MV-4-11 (cell line): ENCODE results near the gene FOXK1.

Source experiments
- DNase-seq: peaks from one replicate; lab custom pipeline; 2025; lab: John Stamatoyannopoulos, UW

FOXK1 gene

GRCh38 chr7:4819560-4820404 is 137.7 kb downstream of the FOXK1 start:
- no peak for DNase-seq

DNA sequence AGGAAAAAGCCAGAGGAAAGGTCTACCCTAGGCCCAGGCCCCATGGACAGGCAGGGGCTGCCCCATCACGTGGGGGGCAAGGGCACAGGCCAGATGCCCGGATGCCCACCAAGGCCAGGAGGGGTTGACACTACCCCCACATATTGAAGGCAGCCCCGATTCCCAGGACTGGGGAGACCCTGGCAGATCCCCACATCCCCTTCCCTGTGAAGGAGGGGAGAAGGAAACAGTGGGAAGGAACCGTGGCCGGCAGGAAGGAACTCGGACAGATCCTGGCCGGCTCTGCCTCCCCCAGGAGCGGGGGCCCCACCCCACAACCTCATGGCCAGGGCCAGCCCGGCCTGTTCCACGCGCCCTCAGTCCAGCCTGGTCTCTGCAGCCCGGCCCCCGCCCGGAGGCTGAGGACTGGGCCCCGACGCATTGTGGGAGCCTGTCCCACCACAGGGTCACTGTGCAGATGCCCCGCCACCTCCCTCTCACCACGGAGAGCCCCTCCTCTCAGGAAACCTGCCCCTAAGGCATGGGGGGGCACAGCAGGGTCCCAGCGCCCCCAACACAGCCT is 138.4 kb downstream of the FOXK1 start:
- no peak for DNase-seq
